B cell (primary cell): Measurements from ENCODE around the gene BMF. TPM values are rescaled to one million over a fixed set of nuclear protein-coding genes. Genes with fewer than 3 reads are reported as not detected.

Experiments used
- ATAC-seq: fragments of 200-7000 bp; cut with Tn5 transposase; one replicate; pipeline ENCODE4 v1.10.0; 2021; ENCODE audit warnings: low read depth, mild to moderate bottlenecking, moderate number of reproducible peaks, moderate library complexity
- CTCF ChIA-PET: fragments of 350-600 bp; sonication (Branson Sonifier 250); formaldehyde crosslinking; loops from one replicate; lab custom pipeline; 2021; ENCODE audit warnings: antibody characterized with exemption, inconsistent platforms; lab: Charles Lee
- POLR2A ChIA-PET: fragments of 350-600 bp; sonication (Branson Sonifier 250); formaldehyde crosslinking; loops from one replicate; lab custom pipeline; 2021; ENCODE audit warnings: antibody characterized with exemption; lab: Charles Lee
- DNase-seq: peaks from one replicate; pipeline ENCODE4 v3.0.0; 2013
- H2AFZ ChIP-seq: 2 replicates; pipeline ENCODE4 v1.6.1; 2012; ENCODE audit warnings: mild to moderate bottlenecking, low read depth, low read length; ENCODE audit not compliant: insufficient read depth, poor library complexity, severe bottlenecking
- H3K27ac ChIP-seq, 2 donors: 1 replicate in 1 of 2; 2 replicates in 1 of 2; pipeline ENCODE4 v1.5.1; 2012 to 2013; ENCODE audit warnings: low read length in 2 of 2, mild to moderate bottlenecking in 2 of 2, moderate library complexity in 1 of 2
- H3K27me3 ChIP-seq, 4 experiments: fragments of 200-600 bp in 1 of 4; sonication (generic) in 1 of 4; replicated peaks in 1 of 4; 1 replicate in 2 of 4; 2 replicates in 2 of 4; pipeline versions ENCODE4 v1.6.1 to v1.7.0; 2013 to 2016; ENCODE audit warnings: low read length in 3 of 4, mild to moderate bottlenecking in 2 of 4, mixed read lengths in 1 of 4, moderate library complexity in 1 of 4; ENCODE audit not compliant: insufficient read depth in 4 of 4, control insufficient read depth in 3 of 4; ENCODE audit errors: control extremely low read depth in 1 of 4
- H3K36me3 ChIP-seq, 2 experiments: replicated peaks in 1 of 2; 1 replicate in 1 of 2; 2 replicates in 1 of 2; pipeline versions ENCODE4 v1.6.1 to v1.7.1; 2013; ENCODE audit warnings: low read length in 1 of 2; ENCODE audit not compliant: insufficient read depth in 2 of 2, control insufficient read depth in 1 of 2; ENCODE audit errors: control extremely low read depth in 1 of 2, extremely low read depth in 1 of 2
- H3K4me1 ChIP-seq, 2 donors: fragments of 200-600 bp in 1 of 2; sonication (generic) in 1 of 2; 1 replicate in 1 of 2; 2 replicates in 1 of 2; pipeline versions ENCODE4 v1.5.1 to v1.6.1; 2013 to 2017; ENCODE audit warnings: low read length in 2 of 2; ENCODE audit not compliant: control insufficient read depth in 2 of 2, insufficient read depth in 2 of 2
- H3K4me2 ChIP-seq: replicated peaks from 2 replicates; pipeline ENCODE3; 2012; ENCODE audit warnings: mild to moderate bottlenecking, low read depth, low read length; ENCODE audit not compliant: poor library complexity, severe bottlenecking
- H3K4me3 ChIP-seq, 5 experiments: fragments of 200-600 bp in 1 of 5; sonication (generic) in 1 of 5; 1 replicate in 3 of 5; 2 replicates in 2 of 5; pipeline versions ENCODE4 v1.5.1 to v1.7.0; 2011 to 2016; ENCODE audit warnings: low read length in 4 of 5, mild to moderate bottlenecking in 4 of 5, low read depth in 2 of 5, control low read depth in 1 of 5, moderate library complexity in 1 of 5; ENCODE audit not compliant: insufficient read depth in 1 of 5; ENCODE audit errors: control extremely low read depth in 1 of 5, extremely low read depth in 1 of 5
- H3K79me2 ChIP-seq: fragments of 200-600 bp; sonication (generic); one replicate; pipeline ENCODE4 v1.6.0; 2016; ENCODE audit warnings: low read length; ENCODE audit not compliant: control insufficient read depth, insufficient read depth
- H3K9ac ChIP-seq: fragments of 200-600 bp; sonication (generic); 2 replicates; pipeline ENCODE4 v1.6.1; 2017; ENCODE audit warnings: mild to moderate bottlenecking, low read length, moderate library complexity
- H3K9me3 ChIP-seq, 3 donors: one replicate each; pipeline versions ENCODE4 v1.6.1 to v1.7.1; 2013; ENCODE audit warnings: low read length in 2 of 3; ENCODE audit not compliant: control insufficient read depth in 2 of 3, insufficient read depth in 1 of 3; ENCODE audit errors: control extremely low read depth in 1 of 3
- H4K20me1 ChIP-seq: 2 replicates; pipeline ENCODE4 v1.6.0; 2012; ENCODE audit warnings: mild to moderate bottlenecking, low read length; ENCODE audit not compliant: insufficient read depth, control insufficient read depth, poor library complexity, severe bottlenecking
- H3K27ac Mint-ChIP-seq: one replicate; pipeline ENCODE4 v1.8.0; 2021; ENCODE audit warnings: mixed read lengths
- H3K27me3 Mint-ChIP-seq: one replicate; pipeline ENCODE4 v1.8.0; 2021; ENCODE audit warnings: mixed read lengths
- H3K4me1 Mint-ChIP-seq: one replicate; pipeline ENCODE4 v1.8.0; 2021; ENCODE audit warnings: mixed read lengths
- H3K4me3 Mint-ChIP-seq: one replicate; pipeline ENCODE4 v1.8.0; 2021; ENCODE audit warnings: mixed read lengths
- H3K9me3 Mint-ChIP-seq: one replicate; pipeline ENCODE4 v1.8.0; 2022; ENCODE audit warnings: mixed read lengths; ENCODE audit not compliant: insufficient read depth
- CTCF ChIP-seq: fragments of 200-600 bp; IDR thresholded peaks from one replicate; pipeline ENCODE4 v1.8.0; 2022; ENCODE audit warnings: antibody characterized with exemption, mild to moderate bottlenecking
- EZH2 ChIP-seq: IDR thresholded peaks from 2 replicates; pipeline ENCODE4 v1.6.1; 2012; ENCODE audit warnings: borderline replicate concordance, low read depth, mild to moderate bottlenecking, moderate library complexity, low read length; ENCODE audit not compliant: insufficient read depth, poor library complexity, severe bottlenecking
- WGBS: methylation state at CpG from one replicate; pipeline ENCODE4 v1.1.5; 2013; ENCODE audit warnings: missing lambda C conversion rate; ENCODE audit not compliant: insufficient coverage; 5-methylcytosine and 5-hydroxymethylcytosine counted together
- intact Hi-C: fragments of 100-400 bp; cut with micrococcal nuclease; formaldehyde crosslinking; loops from one replicate; pipeline ENCODE4 v1.10.0; 2022
- polyA plus RNA-seq: library from polyadenylated mRNA; depleted of rRNA; stranded (reverse); fragments of >200 nt; gene quantifications from 2 replicates; pipeline ENCODE4 v1.2.3, GENCODE V29; 2012
- total RNA-seq, 2 donors: library from RNA; stranded (reverse); fragments of 120-200 nt in 1 of 2; gene quantifications; 1 replicate in 1 of 2; 2 replicates in 1 of 2; pipeline versions ENCODE4 v1.2.3 to v1.2.4, GENCODE V29; 2013 to 2022

The BMF gene
- total and polyA plus RNA-seq, 2 donors (not counting 1 experiment from before 2014, with no cell fraction given): 43.2 to 343 TPM

- no peaks in the 10 kb centered on the region for H4K20me1 ChIP-seq
- no peak overlapping the region for H3K4me3 ChIP-seq
- no peaks in the 10 kb centered on the region for H3K27me3 ChIP-seq
- H3K4me2 ChIP-seq: no peak overlapping the region
- H3K36me3 ChIP-seq: peaks cover 0 to 31% of the 10 kb centered on the region in 2 experiments
- H3K9me3 ChIP-seq: no peaks in the 10 kb centered on the region
- Mint-ChIP-seq H3K27ac (peak overlapping the region; percentile 68), H3K4me1 (peaks cover 63% of the 10 kb centered on the region), H3K9me3 (no peaks in the 10 kb centered on the region), H3K27me3 (no peaks in the 10 kb centered on the region), H3K4me3 (no peak overlapping the region)
- H2AFZ ChIP-seq: no peak overlapping the region
- ATAC-seq (no peak), DNase-seq (no peak)
- H3K9ac ChIP-seq: no peak overlapping the region
- POLR2A ChIA-PET: interaction anchor here (0.7 to 1.3 kb wide), 2 partner anchors 17 to 19 kb away, joined by 4 to 5 read pairs; no protein-coding TSS in a partner anchor
- intact Hi-C loops: no loop called here
- peaks cover 62% of the 10 kb centered on the region for H3K79me2 ChIP-seq
- WGBS: 95% methylated on average over 7 of the region's 9 CpGs
- no peak overlapping the region for H3K27ac ChIP-seq
- CTCF ChIA-PET: interaction anchor here (1.4 to 33.4 kb wide), 4 partner anchors 15 to 46 kb away, joined by 4 to 934 read pairs (median 246); partner anchors contain the start of genes BMF and SRP14
- H3K4me1 ChIP-seq: peaks cover 28 to 50% of the 10 kb centered on the region in 2 donors
- TF ChIP-seq EZH2: no peak
- TF ChIP-seq CTCF: no peak
Measured at GRCh38 chr15:40087991-40088928, 20.4 kb downstream of the BMF start.
